HG02623 (cell line): Measurements from ENCODE around the gene SERPINI2.

ENCODE experiments used
- ATAC-seq: cut with Tn5 transposase; IDR thresholded peaks from one replicate; pipeline ENCODE4 v1.9.1; 2021; ENCODE audit warnings: moderate library complexity; ENCODE audit not compliant: unreplicated experiment

SERPINI2 gene, protein sequence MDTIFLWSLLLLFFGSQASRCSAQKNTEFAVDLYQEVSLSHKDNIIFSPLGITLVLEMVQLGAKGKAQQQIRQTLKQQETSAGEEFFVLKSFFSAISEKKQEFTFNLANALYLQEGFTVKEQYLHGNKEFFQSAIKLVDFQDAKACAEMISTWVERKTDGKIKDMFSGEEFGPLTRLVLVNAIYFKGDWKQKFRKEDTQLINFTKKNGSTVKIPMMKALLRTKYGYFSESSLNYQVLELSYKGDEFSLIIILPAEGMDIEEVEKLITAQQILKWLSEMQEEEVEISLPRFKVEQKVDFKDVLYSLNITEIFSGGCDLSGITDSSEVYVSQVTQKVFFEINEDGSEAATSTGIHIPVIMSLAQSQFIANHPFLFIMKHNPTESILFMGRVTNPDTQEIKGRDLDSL

GRCh38 chr3:167473863-167474262, at the start of gene SERPINI2:
Gene SERPINI2, minus strand, starts transcription at chr3:167474042. Its CDS starts 2,208 bp downstream, at chr3:167471834.
- ATAC-seq: no peak

GRCh38 chr3:167521006-167521355, 47.1 kb upstream of the SERPINI2 start:
- ATAC-seq: no peak

- no peak for ATAC-seq
These were observed 46.6 kb upstream of the SERPINI2 start for GRCh38 chr3:167520266-167521005.

GRCh38 chr3:167507954-167508353, 34.1 kb upstream of the SERPINI2 start:
- ATAC-seq: no peak

GRCh38 chr3:167502401-167502800, 28.6 kb upstream of the SERPINI2 start:
- ATAC-seq: no peak

DNA sequence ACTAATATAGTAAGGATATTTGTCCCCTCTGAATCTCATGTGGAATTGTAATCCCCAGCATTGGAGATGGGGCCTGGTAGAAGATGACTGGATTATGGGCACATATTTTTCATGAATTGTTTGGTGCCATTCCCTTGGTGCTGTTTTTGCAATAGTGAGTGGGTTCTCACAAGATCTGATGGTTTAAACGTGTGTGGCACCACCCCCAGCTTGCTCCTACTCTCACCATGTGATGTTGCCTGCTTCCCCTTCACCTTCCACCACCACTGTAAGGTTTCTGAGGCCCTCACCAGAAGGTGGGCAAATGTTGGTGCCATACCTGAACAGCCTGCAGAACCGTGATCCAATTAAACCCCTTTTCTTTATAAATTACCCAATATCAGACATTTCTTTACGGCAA, 28.1 kb upstream of the SERPINI2 start:
- no peak for ATAC-seq

DNA sequence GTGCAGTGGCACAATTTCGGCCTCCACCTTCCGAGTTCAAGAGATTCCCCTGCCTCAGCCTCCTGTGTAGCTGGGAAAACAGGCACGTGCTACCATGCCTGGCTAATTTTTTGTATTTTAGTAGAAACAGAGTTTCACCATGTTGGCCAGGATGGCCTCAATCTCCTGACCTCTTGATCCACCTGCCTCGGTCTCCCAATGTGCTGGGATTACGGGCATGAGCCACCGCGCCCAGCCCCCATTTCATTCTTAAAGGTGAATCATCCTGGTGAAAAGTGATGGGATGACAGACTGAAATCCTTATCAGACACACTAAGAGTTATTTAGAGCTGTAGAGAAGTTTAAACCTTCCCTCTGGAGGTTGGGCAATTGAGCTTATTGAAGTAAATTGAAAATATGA, 24.1 kb upstream of the SERPINI2 start:
- ATAC-seq: no peak

GRCh38 chr3:167493244-167493643, 19.4 kb upstream of the SERPINI2 start:
- ATAC-seq: no peak

DNA sequence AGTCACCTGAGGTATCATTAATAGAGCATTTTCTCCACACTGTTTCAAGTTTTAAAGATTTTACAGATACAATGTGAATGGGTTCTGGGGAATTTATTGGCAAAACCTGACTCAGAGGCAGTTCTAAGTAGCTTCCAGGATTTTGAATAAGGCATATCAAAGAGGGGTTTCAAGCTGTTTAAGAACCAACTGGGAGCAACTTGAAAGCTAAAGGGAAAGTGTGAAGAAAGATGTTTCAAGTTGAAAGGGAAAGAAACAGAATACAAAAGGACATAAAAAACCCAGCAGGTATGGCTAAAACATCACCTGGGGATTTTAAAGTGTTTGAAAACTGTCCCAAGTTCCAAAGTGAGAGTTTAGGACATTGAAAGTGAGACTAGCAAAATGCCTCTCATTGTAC, 17.8 kb upstream of the SERPINI2 start:
- no peak for ATAC-seq

- ATAC-seq: no peak
These were observed 15.7 kb upstream of the SERPINI2 start for GRCh38 chr3:167489571-167489970.

GRCh38 chr3:167487556-167487955, 13.7 kb upstream of the SERPINI2 start:
- no peak for ATAC-seq

- ATAC-seq: no peak
These were observed 10.7 kb upstream of the SERPINI2 start for GRCh38 chr3:167484551-167484950.

- no peak for ATAC-seq
These were observed 10.1 kb upstream of the SERPINI2 start for GRCh38 chr3:167483708-167484475.

- no peak for ATAC-seq
These were observed 7.3 kb upstream of the SERPINI2 start for GRCh38 chr3:167481164-167481563.

DNA sequence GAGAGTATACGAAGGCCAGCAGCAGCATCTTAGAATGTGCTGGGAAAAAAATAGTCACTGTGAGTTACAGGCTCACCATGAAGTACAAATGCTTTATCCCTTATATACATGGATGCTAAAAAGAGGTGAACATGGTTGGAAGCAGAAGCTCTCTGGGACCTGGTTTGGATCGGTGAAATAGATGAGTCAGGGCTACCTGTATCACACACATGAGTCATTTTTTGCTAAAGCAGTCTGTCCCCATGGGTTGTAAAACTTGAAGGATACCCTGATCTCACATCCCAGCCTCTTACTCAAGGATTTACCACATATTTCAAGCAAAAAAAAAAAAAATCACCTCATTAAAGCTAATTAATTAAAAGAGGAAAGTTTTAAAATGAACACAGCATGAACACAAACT, 6.9 kb upstream of the SERPINI2 start:
- no peak for ATAC-seq

DNA sequence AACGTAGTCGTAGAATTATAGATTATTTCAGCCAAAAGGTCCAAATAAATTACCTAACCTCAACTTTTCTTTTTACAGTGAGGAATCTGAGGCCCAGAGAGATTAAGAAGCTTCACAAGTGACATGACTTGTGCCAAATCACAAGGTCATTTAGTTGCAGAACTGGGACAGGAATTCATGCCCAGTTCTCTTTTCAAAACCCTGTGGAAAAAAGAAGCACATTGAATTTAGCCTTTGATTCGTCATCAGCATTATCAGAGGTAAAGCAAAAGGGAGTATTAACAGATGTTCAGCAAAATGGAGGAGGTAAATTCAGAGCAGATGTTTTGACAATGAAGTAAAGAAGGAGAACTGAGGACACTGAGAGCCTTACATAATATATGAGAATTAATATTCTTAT, 4.5 kb downstream of the SERPINI2 start:
- no peak for ATAC-seq

DNA sequence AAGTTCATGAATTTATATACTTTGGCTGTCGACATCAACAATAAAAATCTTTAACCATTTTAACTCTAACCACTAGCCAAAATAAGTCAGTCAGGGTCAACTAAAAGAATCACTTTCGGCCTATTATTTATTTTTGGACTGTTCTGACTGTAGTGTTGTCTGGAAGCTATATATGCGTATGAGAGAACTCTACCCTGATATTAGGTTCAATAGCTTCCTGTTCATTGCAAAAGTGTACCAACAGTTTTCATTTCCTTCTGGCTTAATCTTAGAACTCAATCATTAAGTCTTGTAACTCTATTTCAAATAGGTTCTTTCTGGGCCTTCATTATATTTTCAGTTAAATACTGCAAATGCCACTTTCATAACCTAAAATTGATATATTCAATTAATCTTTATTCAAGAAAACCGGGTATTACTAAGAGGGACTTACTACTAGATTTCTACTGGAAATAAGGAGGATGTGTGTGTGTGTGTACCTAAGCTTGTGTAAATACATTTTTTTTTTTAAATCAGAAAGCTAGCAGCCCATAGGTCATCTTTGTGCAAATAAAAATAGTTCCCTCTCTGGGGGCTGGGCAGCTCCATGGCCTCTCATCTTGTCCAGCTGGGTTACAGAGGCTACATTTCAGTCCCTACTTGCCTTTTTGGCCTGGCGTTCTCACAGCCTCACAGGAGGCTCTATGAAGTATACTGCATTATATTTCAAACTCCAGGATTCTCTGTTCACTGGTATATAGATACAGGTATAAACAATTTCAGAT, 5.8 kb downstream of the SERPINI2 start:
- ATAC-seq: no peak

DNA sequence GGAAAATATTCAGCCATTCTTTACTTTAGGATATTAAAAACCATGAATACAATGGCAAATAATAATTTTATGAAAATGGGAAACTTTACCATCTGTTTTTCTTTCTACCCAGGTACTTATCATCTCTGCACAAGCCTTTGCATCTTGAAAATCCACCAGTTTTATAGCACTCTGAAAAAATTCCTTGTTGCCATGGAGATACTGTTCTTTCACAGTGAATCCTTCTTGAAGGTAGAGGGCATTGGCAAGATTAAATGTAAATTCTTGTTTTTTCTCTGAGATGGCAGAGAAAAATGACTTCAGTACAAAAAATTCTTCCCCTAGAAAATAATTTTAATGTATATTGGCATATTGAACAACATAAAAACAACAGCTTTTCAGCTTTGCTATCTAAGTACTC, 6.9 kb downstream of the SERPINI2 start:
- ATAC-seq: no peak

- no peak for ATAC-seq
These were observed 17.6 kb downstream of the SERPINI2 start for GRCh38 chr3:167456157-167456799.

- ATAC-seq: no peak
These were observed 20.0 kb downstream of the SERPINI2 start for GRCh38 chr3:167453815-167454214.
